Keratinocyte (primary cell): ENCODE data around the gene NBPF1.
"Not testable (repeated sequence)": the region's sequence is repeated elsewhere in the genome, so short reads cannot be mapped to it uniquely, and the experiment has no call there.

Source experiments
- EZH2 ChIP-seq: IDR thresholded peaks from one replicate; pipeline ENCODE4 v1.6.1; 2012; ENCODE audit warnings: inconsistent platforms, mild to moderate bottlenecking, low read length, moderate library complexity
- TF ChIP-seq, protein P1 (sequence below), 3 experiments: IDR thresholded peaks in 1 of 3; conservative IDR thresholded peaks in 1 of 3; optimal IDR thresholded peaks in 1 of 3; 2 replicates in 2 of 3; 3 replicates in 1 of 3; pipeline versions ENCODE3 to v1.5.1; 2011; ENCODE audit warnings: low read length in 3 of 3, mild to moderate bottlenecking in 3 of 3, moderate library complexity in 2 of 3, control low read depth in 1 of 3, inconsistent platforms in 1 of 3; ENCODE audit not compliant: insufficient read depth in 2 of 3; ENCODE audit errors: extremely low read depth in 1 of 3

DNA sequence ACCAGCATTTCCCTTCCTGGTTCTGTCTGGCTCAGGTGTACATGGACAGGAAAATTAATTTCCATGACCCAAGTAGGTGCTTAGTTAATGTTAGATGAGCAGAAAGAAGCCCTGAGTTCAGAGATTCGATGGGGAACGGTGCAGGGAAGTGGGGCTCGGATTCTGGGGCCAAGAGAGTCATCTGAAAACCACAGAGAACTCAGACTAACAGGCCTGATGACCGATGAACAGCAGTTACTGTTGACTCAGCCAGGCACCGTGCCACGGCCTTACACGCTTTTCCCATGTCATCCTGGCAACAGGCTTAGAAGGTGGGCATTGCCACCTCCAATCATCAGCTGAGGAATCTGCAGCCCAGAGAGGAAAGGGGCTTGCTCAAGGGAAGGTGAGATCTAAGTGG is 10.0 kb upstream of the NBPF1 start:
- TF ChIP-seq, protein P1, sequence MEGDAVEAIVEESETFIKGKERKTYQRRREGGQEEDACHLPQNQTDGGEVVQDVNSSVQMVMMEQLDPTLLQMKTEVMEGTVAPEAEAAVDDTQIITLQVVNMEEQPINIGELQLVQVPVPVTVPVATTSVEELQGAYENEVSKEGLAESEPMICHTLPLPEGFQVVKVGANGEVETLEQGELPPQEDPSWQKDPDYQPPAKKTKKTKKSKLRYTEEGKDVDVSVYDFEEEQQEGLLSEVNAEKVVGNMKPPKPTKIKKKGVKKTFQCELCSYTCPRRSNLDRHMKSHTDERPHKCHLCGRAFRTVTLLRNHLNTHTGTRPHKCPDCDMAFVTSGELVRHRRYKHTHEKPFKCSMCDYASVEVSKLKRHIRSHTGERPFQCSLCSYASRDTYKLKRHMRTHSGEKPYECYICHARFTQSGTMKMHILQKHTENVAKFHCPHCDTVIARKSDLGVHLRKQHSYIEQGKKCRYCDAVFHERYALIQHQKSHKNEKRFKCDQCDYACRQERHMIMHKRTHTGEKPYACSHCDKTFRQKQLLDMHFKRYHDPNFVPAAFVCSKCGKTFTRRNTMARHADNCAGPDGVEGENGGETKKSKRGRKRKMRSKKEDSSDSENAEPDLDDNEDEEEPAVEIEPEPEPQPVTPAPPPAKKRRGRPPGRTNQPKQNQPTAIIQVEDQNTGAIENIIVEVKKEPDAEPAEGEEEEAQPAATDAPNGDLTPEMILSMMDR (optimal IDR thresholded peaks at IDR 0.05 in 1 of 3, IDR thresholded peaks at IDR 0.05 in 1 of 3, conservative IDR thresholded peaks at IDR 0.05 in 1 of 3; ENCODE audit: extremely low read depth in 1 of 3, insufficient read depth in 2 of 3, low read length in 3 of 3): not testable (repeated sequence)
- not testable (repeated sequence) for TF ChIP-seq EZH2
